Measurements from ENCODE around the gene SRBD1.

Gene SRBD1

GRCh38 chr2:45614330-45614729 is 3.3 kb upstream of the SRBD1 start:
- no peak for TF ChIP-seq CTCF (IDR thresholded peaks at IDR 0.05; ENCODE audit: low read depth, low read length, missing control alignments)
- no peak for DNase-seq (ENCODE audit: extremely low read depth, low read depth)
- no peak overlapping the region for H3K4me3 ChIP-seq (replicated peaks; ENCODE audit: low read depth, low read length)

GRCh38 chr2:45612731-45613130 is 1.7 kb upstream of the SRBD1 start:
- TF ChIP-seq CTCF (IDR thresholded peaks at IDR 0.05; ENCODE audit: low read depth, low read length, missing control alignments) = no peak
- DNase-seq (ENCODE audit: extremely low read depth, low read depth) = no peak

GRCh38 chr2:45612285-45612684 is 1.2 kb upstream of the SRBD1 start:
- DNase-seq (ENCODE audit: extremely low read depth, low read depth) = no peak
- TF ChIP-seq CTCF (IDR thresholded peaks at IDR 0.05; ENCODE audit: low read depth, low read length, missing control alignments) = no peak
- H3K4me3 ChIP-seq (replicated peaks; ENCODE audit: low read depth, low read length) = no peak overlapping the region

More at GRCh38 chr2:45612731-45613130, 1.7 kb upstream of the SRBD1 start:
- no peak overlapping the region for H3K4me3 ChIP-seq (replicated peaks; ENCODE audit: low read depth, low read length)

GRCh38 chr2:45610281-45611019 is 617 bp downstream of the SRBD1 start:
- TF ChIP-seq CTCF (IDR thresholded peaks at IDR 0.05; ENCODE audit: low read depth, low read length, missing control alignments) = peak; percentile 40
- H3K4me3 ChIP-seq (replicated peaks; ENCODE audit: low read depth, low read length) = peak overlapping the region; percentile 78
- peak; percentile 57 for DNase-seq (ENCODE audit: extremely low read depth, low read depth)

DNA sequence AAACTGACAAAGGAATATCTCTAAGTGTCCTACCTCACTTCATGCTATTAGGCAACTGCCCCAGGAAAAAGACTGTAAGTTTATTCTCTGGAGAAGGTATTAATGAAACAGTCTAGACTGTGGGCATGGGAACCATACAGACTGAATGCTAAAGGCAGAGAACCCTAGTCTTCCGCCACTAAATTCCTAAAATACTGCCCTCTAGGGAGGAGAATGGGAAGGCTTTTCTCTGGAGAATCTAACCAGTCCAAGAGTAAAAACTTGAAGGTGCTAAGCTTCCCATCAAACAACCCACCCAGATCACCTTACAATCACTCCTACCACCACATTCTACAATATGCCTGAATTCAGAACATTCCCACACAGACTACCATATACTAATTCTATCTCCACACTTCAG is 3.4 kb downstream of the SRBD1 start:
- DNase-seq (ENCODE audit: extremely low read depth, low read depth) = no peak
- TF ChIP-seq CTCF (IDR thresholded peaks at IDR 0.05; ENCODE audit: low read depth, low read length, missing control alignments) = peak; percentile 65
- H3K4me3 ChIP-seq (replicated peaks; ENCODE audit: low read depth, low read length) = no peak overlapping the region

DNA sequence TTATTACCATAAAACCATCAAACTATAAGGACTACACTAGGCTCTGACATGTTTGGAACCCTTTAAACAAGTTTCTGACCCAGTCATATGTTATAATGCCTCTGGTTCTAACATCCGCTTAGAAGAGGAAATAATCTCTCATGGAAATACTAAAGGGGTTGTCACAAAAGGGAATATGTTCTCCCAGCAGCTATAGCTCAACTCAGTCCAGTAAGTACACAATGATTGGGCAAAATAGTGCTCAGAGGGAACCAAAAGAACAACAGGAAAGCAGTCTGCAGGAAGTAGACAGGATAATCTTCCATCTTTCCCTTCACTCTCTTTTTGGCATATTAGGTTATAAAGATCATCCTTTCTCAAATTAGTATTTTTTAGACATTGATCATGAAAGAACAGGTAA is 4.3 kb downstream of the SRBD1 start:
- no peak overlapping the region for H3K4me3 ChIP-seq (replicated peaks; ENCODE audit: low read depth, low read length)
- no peak for DNase-seq (ENCODE audit: extremely low read depth, low read depth)
- no peak for TF ChIP-seq CTCF (IDR thresholded peaks at IDR 0.05; ENCODE audit: low read depth, low read length, missing control alignments)

- TF ChIP-seq CTCF (IDR thresholded peaks at IDR 0.05; ENCODE audit: low read depth, low read length, missing control alignments) = no peak
- no peak overlapping the region for H3K4me3 ChIP-seq (replicated peaks; ENCODE audit: low read depth, low read length)
- DNase-seq (ENCODE audit: extremely low read depth, low read depth) = no peak
Measured at GRCh38 chr2:45605116-45605515, 6.0 kb downstream of the SRBD1 start.

All from HFF-Myc (cell line).